Hippocampal formation (tissue), 2 donors: ENCODE measurements around the gene FAM222B.

Source experiments
- DNase-seq, 2 donors: peaks; one replicate each; lab custom pipeline; 2025; lab: John Stamatoyannopoulos, UW

The FAM222B gene

GRCh38 chr17:28773736-28774135, 68.9 kb downstream of the FAM222B start:
- DNase-seq, result no peak

- DNase-seq, result no peak
Measured at GRCh38 chr17:28765038-28765437, 77.6 kb downstream of the FAM222B start.

- DNase-seq, result peak; percentile 25 to 66
Measured at GRCh38 chr17:28763804-28764266, 78.8 kb downstream of the FAM222B start.

- DNase-seq, result no peak
Measured at GRCh38 chr17:28763137-28763799, 79.3 kb downstream of the FAM222B start.

GRCh38 chr17:28760601-28761562, 81.7 kb downstream of the FAM222B start:
- DNase-seq, result peak in 1 of 2 donors; percentile 45

- no peak for DNase-seq
Measured at GRCh38 chr17:28759256-28759865, 83.2 kb downstream of the FAM222B start.

- DNase-seq, result no peak
Measured at GRCh38 chr17:28758411-28759121, 84.0 kb downstream of the FAM222B start.

GRCh38 chr17:28756049-28756804, 86.4 kb downstream of the FAM222B start:
- DNase-seq, result no peak

- DNase-seq, result no peak
Measured at GRCh38 chr17:28755486-28755885, 87.1 kb downstream of the FAM222B start.

GRCh38 chr17:28751600-28752366, 90.8 kb downstream of the FAM222B start:
- no peak for DNase-seq

GRCh38 chr17:28750178-28751047, 92.2 kb downstream of the FAM222B start:
- peak; percentile 90 for DNase-seq

GRCh38 chr17:28749516-28750177, 92.9 kb downstream of the FAM222B start:
- no peak for DNase-seq

- no peak for DNase-seq
Measured at GRCh38 chr17:28748852-28749515, 93.6 kb downstream of the FAM222B start.

- no peak for DNase-seq
Measured at GRCh38 chr17:28747801-28748750, 94.5 kb downstream of the FAM222B start.

GRCh38 chr17:28747051-28747691, 95.4 kb downstream of the FAM222B start:
- peak; percentile 41 to 75 for DNase-seq

- peak; percentile 33 to 38 for DNase-seq
Measured at GRCh38 chr17:28746611-28747050, 96.0 kb downstream of the FAM222B start.
